ENCODE measurements around the gene ZBTB11.
"Not testable (repeated sequence)": the region's sequence is repeated elsewhere in the genome, so short reads cannot be mapped to it uniquely, and the experiment has no call there.

The ZBTB11 gene

GRCh38 chr3:101613014-101613413 is 63.9 kb downstream of the ZBTB11 start:
- not testable (repeated sequence) for DNase-seq

DNA sequence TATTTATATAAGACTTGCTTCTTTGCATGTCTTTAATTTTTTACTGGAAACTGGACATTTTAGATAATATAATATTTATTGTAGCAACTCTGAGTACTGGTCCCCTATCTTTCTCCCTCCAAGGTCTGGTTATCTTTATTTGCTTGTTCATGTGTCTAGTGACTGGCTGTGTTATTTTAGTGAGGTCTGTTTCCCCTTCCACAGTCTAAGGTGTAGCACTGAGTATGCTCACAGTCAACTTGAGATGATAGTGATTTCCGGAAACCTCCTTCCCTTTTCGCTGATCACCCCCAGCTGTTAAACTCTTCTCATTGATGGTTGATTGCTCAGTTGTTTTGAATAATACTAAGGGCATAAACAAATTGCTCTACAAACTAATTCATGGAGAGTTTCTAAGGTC is 65.9 kb downstream of the ZBTB11 start:
- DNase-seq = no peak

DNA sequence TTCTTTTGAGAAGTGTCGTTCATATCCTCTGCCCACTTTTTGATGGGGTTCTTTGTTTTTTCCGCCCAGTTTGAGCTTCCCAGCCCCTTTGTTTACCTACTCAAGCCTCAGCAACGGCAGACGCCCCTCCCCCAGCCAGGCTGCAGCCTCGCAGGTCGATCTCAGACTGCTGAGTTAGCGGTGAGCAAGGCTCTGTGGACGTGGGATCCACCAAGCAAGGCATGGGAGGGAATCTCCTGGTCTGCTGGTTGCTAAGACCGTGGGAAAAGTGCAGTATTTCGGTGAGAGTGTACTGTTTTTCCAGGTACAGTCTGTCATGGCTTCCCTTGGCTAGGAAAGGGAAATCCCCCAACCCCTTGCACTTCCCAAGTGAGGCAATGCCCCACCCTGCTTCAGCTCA is 71.5 kb downstream of the ZBTB11 start:
- DNase-seq = not testable (repeated sequence)

- no peak for DNase-seq
Measured at GRCh38 chr3:101603184-101603583, 73.7 kb downstream of the ZBTB11 start.

DNA sequence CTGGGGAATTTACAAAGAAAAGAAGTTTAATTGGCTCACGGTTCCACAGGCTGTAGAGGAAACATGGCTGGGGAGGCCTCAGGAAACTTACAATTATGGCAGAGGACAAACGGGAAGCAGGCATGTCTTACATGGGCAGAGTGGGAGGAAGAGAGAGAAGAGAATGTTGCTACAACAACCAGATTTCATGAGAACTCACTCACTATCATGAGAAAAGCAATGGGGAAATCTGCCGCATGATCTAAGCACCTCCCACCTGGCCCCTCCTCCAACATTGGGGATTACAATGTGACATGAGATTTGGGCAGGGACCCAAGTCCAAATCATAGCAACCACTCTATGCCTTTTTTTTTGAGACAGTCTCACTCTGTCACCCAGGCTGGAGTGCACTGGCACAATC is 74.2 kb downstream of the ZBTB11 start:
- DNase-seq = no peak

Measured in femur (tissue), 1 donor.